AG04450 (cell line): Measurements from ENCODE around the gene AKR1A1. TPM values are rescaled to one million over a fixed set of nuclear protein-coding genes. Genes with fewer than 3 reads are reported as not detected.

Source experiments
- CTCF ChIA-PET: fragments of 300-600, 350-600 bp; formaldehyde crosslinking; extraction: SDS; loops from one replicate; lab custom pipeline; 2022; ENCODE audit warnings: antibody characterized with exemption, inconsistent platforms; lab: Charles Lee
- POLR2A ChIA-PET: fragments of 350-600 bp; formaldehyde crosslinking; extraction: SDS; loops from one replicate; lab custom pipeline; 2021; ENCODE audit warnings: antibody characterized with exemption, inconsistent platforms; lab: Yijun Ruan, JAX
- DNase-seq: peaks from one replicate; pipeline ENCODE4 v3.0.0-alpha.2; 2011; ENCODE audit warnings: low read depth, low spot score
- H3K27ac ChIP-seq: one replicate; pipeline ENCODE4 v1.5.1; 2012; ENCODE audit warnings: low read depth, low read length, control low read depth
- H3K27me3 ChIP-seq: one replicate; pipeline ENCODE4 v1.6.0; 2012; ENCODE audit warnings: low read length; ENCODE audit not compliant: control insufficient read depth, insufficient read depth
- H3K4me3 ChIP-seq: 2 replicates; pipeline ENCODE4 v1.5.1; 2011; ENCODE audit warnings: mild to moderate bottlenecking, low read depth, low read length, control low read depth
- H3K9me3 ChIP-seq: 2 replicates; pipeline ENCODE4 v1.5.1; 2012; ENCODE audit warnings: low read length; ENCODE audit not compliant: control insufficient read depth, insufficient read depth
- polyA minus RNA-seq: library from RNA; depleted of rRNA, polyadenylated mRNA; stranded (reverse); fragments of >200 nt; gene quantifications from 2 replicates; pipeline ENCODE4 v1.2.3, GENCODE V29; 2011; rRNA and poly(A)+ RNA removed
- polyA plus RNA-seq: library from polyadenylated mRNA; depleted of rRNA; stranded (reverse); fragments of >200 nt; gene quantifications from 2 replicates; pipeline ENCODE4 v1.2.3, GENCODE V29; 2011; rRNA removed
- TF ChIP-seq, protein P1 (sequence below): IDR thresholded peaks from 2 replicates; pipeline ENCODE4 v1.5.1; 2011; ENCODE audit warnings: low read depth, low read length, control low read depth, inconsistent platforms

AKR1A1 gene
- 150 and 175 TPM in 2 replicates for polyA plus RNA-seq
- 135 and 153 TPM in 2 replicates for polyA minus RNA-seq

DNA sequence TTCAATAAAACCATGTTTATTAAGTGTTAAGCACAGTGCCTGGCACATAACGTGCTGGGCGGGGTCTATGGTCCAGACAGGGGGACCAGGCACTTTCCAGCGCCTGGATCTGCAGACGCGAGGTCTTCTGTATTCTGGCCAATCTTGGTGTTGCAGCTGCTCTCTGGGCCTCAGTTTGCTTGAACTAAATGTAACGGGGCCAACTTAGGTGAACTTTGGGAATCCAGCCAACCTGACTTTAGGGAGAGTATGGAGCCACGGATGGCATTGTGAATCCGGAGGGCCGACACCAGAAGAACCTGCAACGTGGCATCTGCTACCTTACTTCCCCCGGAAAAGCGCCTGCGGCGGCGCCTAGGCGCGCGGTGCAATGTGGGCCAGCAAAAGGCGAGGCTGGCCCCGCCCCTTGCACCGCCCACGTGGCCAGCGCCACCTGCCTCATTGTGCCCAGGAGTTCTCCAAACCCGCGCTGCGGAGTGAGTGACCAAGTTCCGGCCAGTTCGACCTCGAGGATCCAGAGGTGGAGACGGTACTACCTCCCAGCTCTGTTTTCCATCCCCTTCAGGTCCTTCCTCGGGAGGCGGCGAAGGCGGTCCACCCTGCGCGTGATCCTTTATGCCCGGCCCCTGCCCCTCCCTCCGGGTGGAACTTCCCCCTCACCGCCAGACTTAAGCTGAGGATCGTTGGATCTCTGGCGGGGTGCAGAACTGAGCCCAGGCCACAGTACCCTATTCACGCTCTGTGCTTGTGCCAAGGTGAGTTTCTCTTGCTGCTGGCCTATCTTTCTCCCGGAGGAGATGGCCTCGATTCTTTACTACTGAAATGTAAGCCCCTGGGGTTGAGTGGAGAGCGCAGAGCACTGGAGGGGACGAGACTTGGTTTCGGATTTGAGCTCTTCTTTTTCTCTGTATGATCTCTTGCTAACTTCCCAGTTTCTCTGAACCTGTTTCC lies at the start of gene AKR1A1:
Gene AKR1A1, plus strand, starts transcription at position 426 of the 951 bp plus-strand sequence. CDS start 10,969 bp downstream, outside the sequence.
- TF ChIP-seq, protein P1, sequence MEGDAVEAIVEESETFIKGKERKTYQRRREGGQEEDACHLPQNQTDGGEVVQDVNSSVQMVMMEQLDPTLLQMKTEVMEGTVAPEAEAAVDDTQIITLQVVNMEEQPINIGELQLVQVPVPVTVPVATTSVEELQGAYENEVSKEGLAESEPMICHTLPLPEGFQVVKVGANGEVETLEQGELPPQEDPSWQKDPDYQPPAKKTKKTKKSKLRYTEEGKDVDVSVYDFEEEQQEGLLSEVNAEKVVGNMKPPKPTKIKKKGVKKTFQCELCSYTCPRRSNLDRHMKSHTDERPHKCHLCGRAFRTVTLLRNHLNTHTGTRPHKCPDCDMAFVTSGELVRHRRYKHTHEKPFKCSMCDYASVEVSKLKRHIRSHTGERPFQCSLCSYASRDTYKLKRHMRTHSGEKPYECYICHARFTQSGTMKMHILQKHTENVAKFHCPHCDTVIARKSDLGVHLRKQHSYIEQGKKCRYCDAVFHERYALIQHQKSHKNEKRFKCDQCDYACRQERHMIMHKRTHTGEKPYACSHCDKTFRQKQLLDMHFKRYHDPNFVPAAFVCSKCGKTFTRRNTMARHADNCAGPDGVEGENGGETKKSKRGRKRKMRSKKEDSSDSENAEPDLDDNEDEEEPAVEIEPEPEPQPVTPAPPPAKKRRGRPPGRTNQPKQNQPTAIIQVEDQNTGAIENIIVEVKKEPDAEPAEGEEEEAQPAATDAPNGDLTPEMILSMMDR: 0 out of 2 replicates have a peak, but pooled peaks have one; percentile 3
- ChIA-PET POLR2A (interaction anchor here (0.6 to 6.5 kb wide), 8 partner anchors 16 to 425 kb away, joined by 3 to 134 read pairs (median 4); partner anchors contain the start of gene PRDX1), CTCF (interaction anchor here (0.6 to 1.3 kb wide), 4 partner anchors 16 to 247 kb away, joined by 3 to 4 read pairs (median 4); no protein-coding TSS in a partner anchor)
- H3K4me3 ChIP-seq: peak within 1 kb of the TSS; percentile 94
- H3K27ac ChIP-seq: peak within 1 kb of the TSS; percentile 95
- no peaks in the 10 kb centered on the region for H3K9me3 ChIP-seq
- H3K27me3 ChIP-seq: no peaks in the 10 kb centered on the region
- DNase-seq: peak; percentile 43

DNA sequence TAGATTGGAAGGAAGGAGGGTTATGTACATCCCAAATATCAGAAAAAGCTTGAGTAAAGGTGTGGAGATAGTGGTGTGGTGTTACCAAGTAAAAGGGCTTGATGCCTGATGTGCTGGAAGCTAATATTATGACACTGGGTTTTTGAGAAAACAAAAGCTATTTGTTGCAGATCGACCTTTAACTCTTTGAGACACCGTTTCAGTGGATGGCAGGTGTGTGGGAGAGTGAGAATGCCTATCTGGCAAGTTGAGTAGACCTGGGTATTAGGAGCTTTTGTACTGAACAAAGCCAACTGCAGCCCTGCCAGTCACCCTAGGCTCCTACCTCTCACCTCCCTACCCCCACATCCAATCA lies 49.1 kb upstream of the AKR1A1 start:
- ChIA-PET CTCF (interaction anchor here (0.6 to 2.5 kb wide), 4 partner anchors 9 to 68 kb away, joined by 3 to 16 read pairs (median 8); no protein-coding TSS in a partner anchor), POLR2A (interaction anchor here (1.0 to 4.4 kb wide), 2 partner anchors 16 to 20 kb away, joined by 6 to 66 read pairs; partner anchors contain the start of gene PRDX1)
- TF ChIP-seq, protein P1: no peak
- Histone ChIP-seq H3K27me3 (no peaks in the 10 kb centered on the region), H3K9me3 (no peaks in the 10 kb centered on the region), H3K27ac (no peak overlapping the region), H3K4me3 (no peak overlapping the region)
- DNase-seq: no peak

DNA sequence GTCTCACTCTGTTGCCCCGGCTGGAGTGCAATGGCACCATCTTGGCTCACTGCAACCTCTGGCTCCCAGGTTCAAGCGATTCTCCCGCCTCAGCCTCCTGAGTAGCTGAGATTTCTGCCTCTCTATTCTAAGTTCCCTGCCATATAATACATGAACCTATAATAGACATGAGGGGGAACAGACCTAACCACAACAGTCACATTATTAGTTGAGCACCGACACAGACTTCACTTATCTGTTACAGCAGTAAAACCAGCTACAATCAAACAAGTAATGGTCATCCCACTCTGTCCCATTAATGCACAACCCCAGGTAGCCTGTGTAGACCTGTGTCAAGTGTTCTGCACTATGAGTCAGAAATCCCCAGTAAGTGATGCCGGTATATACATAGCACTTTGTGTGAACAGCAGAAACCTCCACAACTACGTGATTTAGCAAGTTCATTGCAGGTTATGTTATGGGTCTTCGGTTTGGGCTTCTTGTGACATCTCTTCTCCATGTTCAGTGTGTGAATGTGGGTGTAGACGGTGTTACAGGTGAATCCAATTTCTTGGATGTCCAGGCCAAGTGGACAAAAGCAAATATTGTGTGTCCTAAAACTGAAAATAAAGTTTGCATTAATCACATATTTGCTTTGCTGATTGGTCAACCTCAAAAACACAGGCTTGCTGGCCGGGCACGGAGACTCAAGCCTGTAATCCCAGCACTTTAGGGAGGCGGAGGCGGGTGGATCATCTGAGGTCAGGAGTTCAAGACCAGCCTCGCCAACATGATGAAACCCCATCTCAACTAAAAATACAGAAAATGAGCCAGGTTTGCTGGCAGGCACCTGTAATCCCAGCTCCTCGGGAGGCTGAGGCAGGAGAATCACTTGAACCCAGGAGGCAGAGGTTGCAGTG lies 46.9 kb upstream of the AKR1A1 start:
- Histone ChIP-seq H3K4me3 (no peak overlapping the region), H3K27ac (no peak overlapping the region), H3K9me3 (no peaks in the 10 kb centered on the region), H3K27me3 (no peaks in the 10 kb centered on the region)
- TF ChIP-seq, protein P1: no peak
- ChIA-PET CTCF (no interaction called here), POLR2A (no interaction called here)
- DNase-seq: no peak

DNA sequence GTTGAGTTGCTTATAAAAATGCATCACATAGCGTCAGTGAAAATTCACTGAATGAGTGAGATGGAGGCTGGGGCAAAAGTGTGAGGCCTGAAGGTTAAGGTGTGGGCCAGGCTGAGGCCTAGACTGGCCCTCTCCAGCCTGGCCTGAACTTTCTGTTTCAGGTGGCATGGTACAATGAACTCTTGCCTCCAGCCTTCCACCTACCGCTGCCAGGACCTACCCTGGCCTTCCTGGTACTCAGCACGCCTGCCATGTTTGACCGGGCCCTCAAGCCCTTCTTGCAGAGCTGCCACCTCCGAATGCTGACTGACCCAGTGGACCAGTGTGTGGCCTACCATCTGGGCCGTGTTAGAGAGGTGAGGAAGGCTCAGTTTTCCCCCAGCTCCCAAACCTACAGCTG lies 43.4 kb upstream of the AKR1A1 start:
- no peaks in the 10 kb centered on the region for H3K9me3 ChIP-seq
- ChIA-PET CTCF (interaction anchor here (0.5 kb wide), 1 partner anchor 204 kb away, joined by 3 read pairs; no protein-coding TSS in a partner anchor), POLR2A (interaction anchor here (1.1 to 4.3 kb wide), 2 partner anchors 14 to 64 kb away, joined by 3 to 27 read pairs; partner anchors contain the start of gene PRDX1)
- H3K27ac ChIP-seq: no peak overlapping the region
- TF ChIP-seq, protein P1: no peak
- no peaks in the 10 kb centered on the region for H3K27me3 ChIP-seq
- H3K4me3 ChIP-seq: no peak overlapping the region
- no peak for DNase-seq
